ENCODE measurements around the gene ISCU.

DNA sequence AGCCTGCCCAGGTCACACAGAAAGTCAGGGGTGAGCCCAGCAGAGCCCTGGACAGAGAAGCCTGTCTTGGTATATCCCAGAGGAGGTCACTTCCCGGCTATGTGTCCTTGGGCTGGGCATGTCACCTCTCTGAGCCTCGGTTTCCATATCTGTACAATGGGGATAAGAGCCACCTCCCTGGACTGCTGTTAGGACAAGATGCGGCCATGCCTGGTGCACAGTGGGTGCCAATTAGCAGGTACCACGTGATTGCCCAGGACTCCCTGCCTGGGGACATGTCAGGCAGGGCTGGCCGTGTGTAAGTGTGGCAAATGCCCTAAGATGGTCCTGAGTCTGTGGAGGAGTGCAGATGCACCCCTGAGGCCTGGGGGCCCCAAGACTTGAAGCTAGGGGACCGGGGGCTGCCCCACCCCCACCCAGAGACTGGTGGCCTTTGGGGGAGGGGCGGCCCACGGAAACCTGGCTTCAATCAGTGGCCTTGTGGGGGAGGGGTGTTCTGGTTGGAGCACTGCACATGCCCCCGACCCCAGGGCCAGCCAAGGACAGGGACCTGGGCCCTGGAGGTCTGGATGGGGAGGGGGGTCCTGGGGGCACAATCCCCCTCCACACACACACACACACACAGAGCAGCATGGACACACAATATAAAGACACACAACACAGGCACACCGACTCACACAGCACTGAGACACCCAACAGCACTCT lies 34.6 kb downstream of the ISCU start:
- TF ChIP-seq EP300 (IDR thresholded peaks at IDR 0.05) (no peak), CTCF (IDR thresholded peaks at IDR 0.05) (no peak), POLR2A (IDR thresholded peaks at IDR 0.05) (no peak), POLR2AphosphoS5 (IDR thresholded peaks at IDR 0.05) (no peak)

All from stomach (tissue), 4 donors.